Activated naive CD4-positive, alpha-beta T cell treated with Interleukin-2 at 50 U/mL for 16 hours (primary cell): ENCODE data around the gene TBC1D17.

Experiments
- DNase-seq: peaks from one replicate; pipeline ENCODE4 v3.0.0-alpha.2; 2020

TBC1D17 gene

DNA sequence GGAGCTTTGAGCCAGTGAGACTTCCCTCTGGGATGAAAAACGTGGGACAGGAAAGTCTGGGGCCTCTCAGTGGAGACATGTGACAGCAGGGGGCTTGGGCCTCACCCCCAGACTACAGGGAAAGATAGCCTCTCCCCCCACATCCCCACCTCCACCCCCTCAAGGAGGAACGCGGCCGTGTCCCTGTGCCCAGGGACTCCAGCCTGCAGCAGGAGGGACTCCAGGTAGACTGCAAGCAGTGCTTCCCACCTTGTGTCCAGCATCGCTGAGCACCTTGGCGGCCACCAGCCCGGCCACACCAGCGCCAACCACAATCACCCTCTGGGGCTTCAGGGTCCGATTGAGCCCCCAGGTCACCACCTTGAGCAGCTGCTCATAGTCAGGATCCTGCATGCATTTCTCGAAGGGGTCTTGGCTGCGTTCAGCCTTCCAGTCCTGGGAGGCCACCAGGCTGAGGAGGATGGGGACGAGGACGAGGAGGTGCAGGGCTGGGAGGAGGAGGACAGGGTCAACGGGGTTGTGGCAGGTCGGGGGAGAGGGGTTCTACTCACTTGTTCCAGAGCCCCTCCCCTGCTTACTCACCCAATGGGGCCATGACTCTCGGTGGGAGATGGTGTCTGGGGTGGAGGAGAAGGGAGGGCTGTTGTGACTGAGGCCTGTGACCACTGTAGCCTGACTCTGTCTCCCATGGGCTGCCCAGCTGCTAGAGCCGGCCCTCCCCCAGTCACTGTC is 18.2 kb downstream of the TBC1D17 start:
- no peak for DNase-seq

DNA sequence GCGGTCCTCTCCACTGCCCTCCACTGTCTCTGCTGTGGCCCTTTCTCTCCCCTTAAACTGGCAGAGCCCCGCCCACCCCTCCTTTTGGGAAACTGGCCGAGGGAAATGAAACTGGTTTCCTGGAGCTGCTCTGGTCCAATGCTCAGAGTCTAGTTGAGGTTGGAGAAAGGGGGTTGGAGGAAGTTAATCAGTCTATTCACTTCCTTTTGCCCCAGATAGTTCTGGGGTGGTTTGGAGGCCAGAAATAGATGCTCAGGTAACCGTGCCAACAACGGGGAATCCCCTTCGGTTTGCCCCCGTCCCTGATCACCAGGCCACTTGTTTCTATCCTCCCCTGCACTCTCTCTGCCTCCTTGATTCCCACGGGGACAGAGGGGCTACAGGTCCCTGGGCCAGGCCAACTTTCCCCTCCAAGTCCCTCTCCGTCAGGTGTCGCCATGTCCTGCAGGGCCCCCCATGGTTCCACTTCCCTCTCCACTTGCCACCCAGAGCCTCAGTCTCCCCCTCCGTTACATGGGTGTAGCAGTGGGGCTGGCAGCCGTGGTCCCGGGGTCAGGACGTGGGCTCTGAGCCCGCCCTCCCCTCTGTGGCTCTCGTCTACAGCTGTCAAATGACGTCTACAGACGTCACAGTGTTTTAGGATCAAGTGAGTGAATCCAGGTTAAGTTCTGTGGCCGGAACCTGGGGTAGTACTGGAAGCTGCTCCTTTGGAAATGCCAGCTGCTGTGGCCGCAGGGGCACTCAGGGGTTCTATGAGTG is 19.5 kb downstream of the TBC1D17 start, which contains the start of gene IL4I1:
Gene IL4I1 (minus strand): TSS at position 25 of the 759 bp plus-strand sequence. CDS start 727 bp downstream, outside the sequence.
- peak; percentile 74 for DNase-seq

GRCh38 chr19:49904136-49904535 is 26.6 kb downstream of the TBC1D17 start:
- no peak for DNase-seq

- no peak for DNase-seq
These were observed 29.5 kb downstream of the TBC1D17 start for GRCh38 chr19:49906879-49907564.

DNA sequence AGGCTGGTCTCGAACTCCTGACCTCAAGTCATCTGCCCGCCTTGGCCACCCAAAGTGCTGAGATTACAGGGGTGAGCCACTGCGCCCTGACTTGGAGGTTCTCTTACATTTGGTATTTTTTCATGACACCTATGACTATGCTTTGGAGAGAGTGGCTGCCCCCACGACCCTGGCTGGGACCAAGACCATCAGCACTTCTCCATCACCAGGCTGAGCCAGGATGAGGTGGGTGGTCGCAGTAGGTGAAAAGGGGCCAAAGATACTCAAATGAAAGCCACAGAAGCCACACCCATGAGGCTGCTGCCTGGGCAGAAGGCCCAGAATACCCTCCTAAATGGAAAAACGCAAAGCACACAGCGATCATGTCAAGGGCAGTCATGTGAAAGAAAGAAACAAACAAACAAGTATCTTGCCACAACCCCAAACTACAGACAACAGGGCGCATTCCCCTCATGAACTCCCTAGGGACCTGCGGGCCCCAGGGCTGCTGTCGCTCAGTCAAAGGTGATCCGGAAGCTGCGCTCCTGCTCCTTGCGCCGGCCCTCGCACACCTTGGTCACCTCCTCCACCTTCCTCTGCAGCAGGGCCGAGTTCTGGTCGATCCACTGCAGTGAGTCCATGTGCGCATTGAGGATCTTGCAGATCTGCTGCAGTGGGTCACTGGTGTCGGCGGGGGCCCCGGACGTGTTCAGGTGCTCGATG is 30.4 kb downstream of the TBC1D17 start:
- DNase-seq = no peak

- no peak for DNase-seq
These were observed 31.2 kb downstream of the TBC1D17 start for GRCh38 chr19:49908480-49909420.

- DNase-seq = no peak
These were observed 32.7 kb downstream of the TBC1D17 start for GRCh38 chr19:49910179-49910578.

DNA sequence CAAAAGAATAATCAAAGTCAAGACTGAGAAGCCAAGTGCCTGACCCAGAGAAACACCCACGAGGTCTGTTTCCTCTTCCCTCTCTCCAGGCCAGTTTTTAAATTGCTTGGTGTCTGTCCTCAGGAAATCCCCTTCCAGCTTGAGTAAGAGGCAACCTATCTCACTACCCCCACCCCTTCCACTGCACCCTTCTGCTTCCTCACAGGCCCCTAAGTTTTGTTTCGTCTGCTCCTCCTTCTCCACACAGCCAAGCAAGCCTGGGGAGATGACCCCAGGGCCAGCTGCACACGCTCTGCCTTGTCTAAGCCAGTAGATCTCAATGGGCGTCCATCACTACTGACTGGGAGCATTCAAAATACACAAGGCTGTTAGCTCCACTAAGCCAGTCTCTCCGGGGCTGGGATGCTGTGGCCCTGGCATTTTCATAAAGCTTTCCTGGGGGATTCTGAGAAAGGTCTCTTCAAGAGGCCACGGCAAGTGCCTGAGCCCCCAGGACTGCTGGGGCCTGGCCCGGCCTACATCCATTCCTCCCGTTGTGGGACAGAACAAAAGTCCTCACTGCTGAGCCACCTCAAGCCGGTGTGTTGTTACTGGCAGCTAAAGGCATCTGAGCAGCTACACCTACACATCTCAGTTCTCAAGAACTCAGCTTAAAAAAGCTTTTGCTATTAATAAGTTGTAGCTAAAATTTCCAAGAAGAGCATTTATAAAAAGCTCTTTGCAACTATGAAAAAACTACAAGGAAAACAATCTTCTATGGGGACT is 34.1 kb downstream of the TBC1D17 start:
- DNase-seq = peak; percentile 31

GRCh38 chr19:49912965-49913685 is 35.6 kb downstream of the TBC1D17 start:
- DNase-seq = no peak

- no peak for DNase-seq
These were observed 36.2 kb downstream of the TBC1D17 start for GRCh38 chr19:49913720-49914119.

- DNase-seq = no peak
These were observed 37.8 kb downstream of the TBC1D17 start for GRCh38 chr19:49915271-49915670.

- DNase-seq = no peak
These were observed 39.6 kb downstream of the TBC1D17 start for GRCh38 chr19:49916839-49917733.

DNA sequence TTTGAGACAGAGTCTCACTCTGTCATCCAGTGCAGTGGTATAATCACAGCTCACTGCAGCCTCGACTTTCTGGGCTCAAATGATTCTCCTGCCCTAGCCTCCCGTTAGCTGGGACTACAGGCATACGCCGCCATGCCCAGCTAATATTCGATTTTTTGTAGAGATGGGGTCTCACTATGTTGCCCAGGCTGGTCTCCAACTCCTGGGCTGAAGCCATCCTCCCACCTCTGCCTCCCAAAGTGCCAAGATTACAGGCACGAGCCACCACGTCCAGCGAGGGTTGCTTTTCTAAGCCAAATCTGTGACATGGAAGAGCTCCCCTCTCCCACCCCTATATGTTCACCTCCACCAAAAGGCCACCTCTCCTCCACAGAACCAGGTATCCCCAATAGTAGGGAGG is 40.6 kb downstream of the TBC1D17 start:
- DNase-seq = no peak

DNA sequence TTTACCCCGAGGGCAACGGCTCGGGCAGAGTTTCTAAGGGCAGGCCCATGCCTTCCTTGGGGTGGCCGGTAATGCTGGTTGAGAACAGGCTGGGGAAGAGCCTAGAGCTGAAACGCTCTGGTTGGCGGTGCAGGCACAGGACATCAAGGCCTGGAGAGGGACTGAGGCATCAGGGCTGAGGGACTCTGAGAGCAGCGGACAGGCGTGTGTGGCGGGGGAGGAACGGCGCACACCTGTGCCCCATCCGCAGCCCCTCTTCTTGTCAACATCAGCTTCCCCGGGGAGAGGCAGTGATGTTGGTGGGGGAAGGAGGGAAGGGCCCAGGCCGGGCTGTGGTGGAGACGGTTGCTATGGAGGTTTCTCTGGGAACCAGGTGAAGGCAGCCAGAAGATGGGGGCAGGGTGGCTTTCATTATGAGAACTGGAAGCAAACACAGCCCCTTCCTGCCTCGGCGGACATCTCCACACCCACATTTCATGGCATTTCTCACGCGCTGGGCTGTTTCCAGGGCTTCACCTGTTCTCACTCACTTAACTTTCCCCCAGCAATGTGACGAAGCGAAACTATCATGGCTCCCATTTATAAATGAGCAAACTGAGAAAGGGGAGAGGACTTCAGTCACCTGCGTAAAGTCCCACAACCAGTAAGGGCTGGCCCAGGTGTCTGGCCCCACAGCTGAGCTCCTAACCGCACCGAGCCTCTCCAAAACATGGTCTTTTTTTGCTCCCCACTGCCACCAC is 43.3 kb downstream of the TBC1D17 start:
- DNase-seq = no peak

- DNase-seq = no peak
These were observed 44.6 kb downstream of the TBC1D17 start for GRCh38 chr19:49921871-49922795.

GRCh38 chr19:49923055-49924003 is 45.8 kb downstream of the TBC1D17 start:
- DNase-seq = no peak
